NCI-H2227 (cell line): ENCODE measurements around the gene FAM3B.
"Not testable (repeated sequence)": the region's sequence is repeated elsewhere in the genome, so short reads cannot be mapped to it uniquely, and the experiment has no call there.

Source experiments
- DNase-seq: peaks from one replicate; lab custom pipeline; 2025; ENCODE audit not compliant: unreplicated experiment; lab: John Stamatoyannopoulos, UW

The FAM3B gene

GRCh38 chr21:41316200-41317062 lies at the start of gene FAM3B:
Gene FAM3B (plus strand): TSS chr21:41316801. CDS start chr21:41316880, 79 bp downstream.
- peak; percentile 32 for DNase-seq

- no peak for DNase-seq
Measured at GRCh38 chr21:41267346-41267745, 49.3 kb upstream of the FAM3B start.

GRCh38 chr21:41269535-41269934 lies 47.1 kb upstream of the FAM3B start:
- DNase-seq: no peak

GRCh38 chr21:41277196-41277595 lies 39.4 kb upstream of the FAM3B start:
- no peak for DNase-seq

- no peak for DNase-seq
Measured at GRCh38 chr21:41277846-41278245, 38.8 kb upstream of the FAM3B start.

GRCh38 chr21:41280115-41280919 lies 36.3 kb upstream of the FAM3B start:
- DNase-seq: no peak

GRCh38 chr21:41282412-41282811 lies 34.2 kb upstream of the FAM3B start:
- no peak for DNase-seq

- peak; percentile 77 for DNase-seq
Measured at GRCh38 chr21:41283211-41283818, 33.3 kb upstream of the FAM3B start.

- peak; percentile 43 for DNase-seq
Measured at GRCh38 chr21:41289431-41289830, 27.2 kb upstream of the FAM3B start.

- DNase-seq: no peak
Measured at GRCh38 chr21:41290106-41290799, 26.3 kb upstream of the FAM3B start.

GRCh38 chr21:41294548-41295231 lies 21.9 kb upstream of the FAM3B start:
- DNase-seq: no peak

GRCh38 chr21:41295721-41296254 lies 20.8 kb upstream of the FAM3B start:
- no peak for DNase-seq

GRCh38 chr21:41302976-41303375 lies 13.6 kb upstream of the FAM3B start:
- DNase-seq: no peak

GRCh38 chr21:41304068-41304720 lies 12.4 kb upstream of the FAM3B start:
- DNase-seq: no peak

- DNase-seq: no peak
Measured at GRCh38 chr21:41307219-41307618, 9.4 kb upstream of the FAM3B start.

GRCh38 chr21:41313285-41314164 lies 3.1 kb upstream of the FAM3B start:
- DNase-seq: not testable (repeated sequence)

- DNase-seq: no peak
Measured at GRCh38 chr21:41315726-41316125, 875 bp upstream of the FAM3B start.

- no peak for DNase-seq
Measured at GRCh38 chr21:41317063-41317392, 427 bp downstream of the FAM3B start.

- no peak for DNase-seq
Measured at GRCh38 chr21:41317458-41317857, 857 bp downstream of the FAM3B start.
